Keratinocyte (primary cell): Measurements from ENCODE around the gene FERMT3.

Source experiments
- CTCF ChIP-seq, 3 experiments: IDR thresholded peaks in 1 of 3; conservative IDR thresholded peaks in 1 of 3; optimal IDR thresholded peaks in 1 of 3; 2 replicates in 2 of 3; 3 replicates in 1 of 3; pipeline versions ENCODE3 to v1.5.1; 2011; ENCODE audit warnings: low read length in 3 of 3, mild to moderate bottlenecking in 3 of 3, moderate library complexity in 2 of 3, control low read depth in 1 of 3, inconsistent platforms in 1 of 3; ENCODE audit not compliant: insufficient read depth in 2 of 3; ENCODE audit errors: extremely low read depth in 1 of 3
- EZH2 ChIP-seq: IDR thresholded peaks from one replicate; pipeline ENCODE4 v1.6.1; 2012; ENCODE audit warnings: inconsistent platforms, mild to moderate bottlenecking, low read length, moderate library complexity

GRCh38 chr11:64258946-64259532 is 52.5 kb downstream of the FERMT3 start:
- TF ChIP-seq CTCF (optimal IDR thresholded peaks at IDR 0.05 in 1 of 3, IDR thresholded peaks at IDR 0.05 in 1 of 3, conservative IDR thresholded peaks at IDR 0.05 in 1 of 3; ENCODE audit: extremely low read depth in 1 of 3, insufficient read depth in 2 of 3, low read length in 3 of 3), result no peak
- no peak for TF ChIP-seq EZH2
